OCI-LY3 (cell line): ENCODE results near the gene JUND.

ENCODE experiments used
- H2AFZ ChIP-seq: fragments of 200-600, 300-600 bp; shearing (Covaris generic); 2 replicates; pipeline ENCODE4 v1.6.0; 2014; ENCODE audit warnings: antibody characterized with exemption, low read depth, low read length
- H3K27ac ChIP-seq: fragments of 200-600, 300-600 bp; sonication (generic); 2 replicates; pipeline ENCODE4 v1.5.1; 2014; ENCODE audit warnings: mild to moderate bottlenecking, low read length, moderate library complexity, mixed read lengths
- H3K27me3 ChIP-seq: fragments of 200-600, 300-600 bp; sonication (generic); 2 replicates; pipeline ENCODE4 v1.6.1; 2014; ENCODE audit warnings: low read depth, low read length, mixed read lengths
- H3K36me3 ChIP-seq: fragments of 200-600, 300-600 bp; sonication (generic); replicated peaks from 2 replicates; pipeline ENCODE3; 2014; ENCODE audit warnings: low read depth, low read length, mixed read lengths
- H3K4me1 ChIP-seq: fragments of 300-600, 200-600 bp; sonication (generic); 2 replicates; pipeline ENCODE4 v1.6.1; 2014; ENCODE audit warnings: low read length, mixed read lengths
- H3K4me2 ChIP-seq: fragments of 200-600, 300-600 bp; sonication (generic); 2 replicates; pipeline ENCODE4 v1.6.1; 2014; ENCODE audit warnings: low read length, mixed read lengths
- H3K4me3 ChIP-seq: fragments of 300-600, 200-600 bp; sonication (generic); 2 replicates; pipeline ENCODE4 v1.5.1; 2014; ENCODE audit warnings: antibody characterized with exemption, mild to moderate bottlenecking, low read length, moderate library complexity
- H3K79me2 ChIP-seq: fragments of 300-600, 200-600 bp; shearing (Covaris generic); 2 replicates; pipeline ENCODE4 v1.6.1; 2014; ENCODE audit warnings: mild to moderate bottlenecking, low read length, mixed read lengths
- H3K9ac ChIP-seq: fragments of 300-600, 200-600 bp; shearing (Covaris generic); 2 replicates; pipeline ENCODE4 v1.6.0; 2014; ENCODE audit warnings: mild to moderate bottlenecking, low read length, moderate library complexity
- H3K9me3 ChIP-seq: fragments of 200-600, 300-600 bp; shearing (Covaris generic); 2 replicates; pipeline ENCODE4 v1.6.1; 2014; ENCODE audit warnings: low read length, mixed read lengths; ENCODE audit not compliant: insufficient read depth
- H4K20me1 ChIP-seq: fragments of 200-600, 300-600 bp; sonication (generic); 2 replicates; pipeline ENCODE4 v1.6.1; 2016; ENCODE audit warnings: low read length, mixed read lengths; ENCODE audit not compliant: insufficient read depth
- EZH2phosphoT487 ChIP-seq: fragments of 200-600 bp; shearing (Covaris generic); IDR thresholded peaks from 2 replicates; pipeline ENCODE4 v1.6.1; 2018; ENCODE audit warnings: antibody characterized with exemption, mixed run types, low read depth
- TF ChIP-seq, protein P1 (sequence below): fragments of 200-600, 300-600 bp; sonication (generic); IDR thresholded peaks from 2 replicates; pipeline ENCODE4 v1.5.1; 2014; ENCODE audit warnings: antibody characterized with exemption, low read length, low read depth

JUND gene

DNA sequence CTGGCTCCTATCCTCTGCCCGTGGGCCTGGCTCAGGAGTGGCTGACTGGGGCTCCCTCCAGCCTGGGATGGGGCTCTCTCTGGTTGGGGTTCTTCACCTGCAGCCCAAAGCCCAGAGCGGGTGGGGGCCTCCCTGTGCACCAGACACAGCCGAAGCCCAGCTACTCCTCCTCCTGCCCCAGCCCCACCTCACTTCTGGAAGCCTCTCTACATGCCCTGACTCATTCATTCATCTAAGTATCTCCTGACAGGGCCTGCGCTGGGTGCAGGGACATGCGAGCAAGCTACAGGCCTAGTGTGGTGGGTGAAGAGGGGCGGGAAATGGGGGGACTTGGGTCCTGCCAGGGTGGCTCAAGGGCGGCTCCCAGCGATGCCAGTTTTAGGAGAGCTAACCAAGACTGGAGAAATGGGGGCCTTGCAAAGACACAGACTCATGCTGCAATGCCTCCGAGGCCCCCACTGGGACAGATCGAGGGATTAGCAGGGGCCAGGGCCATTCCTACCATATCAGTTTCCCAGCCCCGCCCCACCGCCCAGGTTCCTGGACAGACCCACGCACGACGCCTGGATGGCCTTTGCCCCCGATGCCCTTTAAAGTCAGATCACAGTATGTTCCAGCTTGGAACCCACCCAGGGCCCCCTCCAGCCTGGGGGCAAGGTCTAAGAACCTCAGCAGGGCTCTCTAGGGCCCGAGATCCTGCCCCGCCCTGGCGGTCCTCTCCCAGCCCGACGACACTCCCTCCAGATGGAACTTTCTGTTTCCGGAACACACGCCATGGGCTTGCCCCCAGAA lies 28.9 kb upstream of the JUND start:
- peaks cover 33% of the 10 kb centered on the region for H3K36me3 ChIP-seq
- H3K9me3 ChIP-seq, result no peaks in the 10 kb centered on the region
- H3K4me3 ChIP-seq, result no peak overlapping the region
- peaks cover 29% of the 10 kb centered on the region for H3K4me1 ChIP-seq
- H3K4me2 ChIP-seq, result no peak overlapping the region
- H3K9ac ChIP-seq, result no peak overlapping the region
- H3K27ac ChIP-seq, result no peak overlapping the region
- H3K79me2 ChIP-seq, result no peaks in the 10 kb centered on the region
- no peak overlapping the region for H2AFZ ChIP-seq
- H4K20me1 ChIP-seq, result no peaks in the 10 kb centered on the region
- H3K27me3 ChIP-seq, result no peaks in the 10 kb centered on the region
- TF ChIP-seq, protein P1, sequence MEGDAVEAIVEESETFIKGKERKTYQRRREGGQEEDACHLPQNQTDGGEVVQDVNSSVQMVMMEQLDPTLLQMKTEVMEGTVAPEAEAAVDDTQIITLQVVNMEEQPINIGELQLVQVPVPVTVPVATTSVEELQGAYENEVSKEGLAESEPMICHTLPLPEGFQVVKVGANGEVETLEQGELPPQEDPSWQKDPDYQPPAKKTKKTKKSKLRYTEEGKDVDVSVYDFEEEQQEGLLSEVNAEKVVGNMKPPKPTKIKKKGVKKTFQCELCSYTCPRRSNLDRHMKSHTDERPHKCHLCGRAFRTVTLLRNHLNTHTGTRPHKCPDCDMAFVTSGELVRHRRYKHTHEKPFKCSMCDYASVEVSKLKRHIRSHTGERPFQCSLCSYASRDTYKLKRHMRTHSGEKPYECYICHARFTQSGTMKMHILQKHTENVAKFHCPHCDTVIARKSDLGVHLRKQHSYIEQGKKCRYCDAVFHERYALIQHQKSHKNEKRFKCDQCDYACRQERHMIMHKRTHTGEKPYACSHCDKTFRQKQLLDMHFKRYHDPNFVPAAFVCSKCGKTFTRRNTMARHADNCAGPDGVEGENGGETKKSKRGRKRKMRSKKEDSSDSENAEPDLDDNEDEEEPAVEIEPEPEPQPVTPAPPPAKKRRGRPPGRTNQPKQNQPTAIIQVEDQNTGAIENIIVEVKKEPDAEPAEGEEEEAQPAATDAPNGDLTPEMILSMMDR, result no peak
- no peak for TF ChIP-seq EZH2phosphoT487

DNA sequence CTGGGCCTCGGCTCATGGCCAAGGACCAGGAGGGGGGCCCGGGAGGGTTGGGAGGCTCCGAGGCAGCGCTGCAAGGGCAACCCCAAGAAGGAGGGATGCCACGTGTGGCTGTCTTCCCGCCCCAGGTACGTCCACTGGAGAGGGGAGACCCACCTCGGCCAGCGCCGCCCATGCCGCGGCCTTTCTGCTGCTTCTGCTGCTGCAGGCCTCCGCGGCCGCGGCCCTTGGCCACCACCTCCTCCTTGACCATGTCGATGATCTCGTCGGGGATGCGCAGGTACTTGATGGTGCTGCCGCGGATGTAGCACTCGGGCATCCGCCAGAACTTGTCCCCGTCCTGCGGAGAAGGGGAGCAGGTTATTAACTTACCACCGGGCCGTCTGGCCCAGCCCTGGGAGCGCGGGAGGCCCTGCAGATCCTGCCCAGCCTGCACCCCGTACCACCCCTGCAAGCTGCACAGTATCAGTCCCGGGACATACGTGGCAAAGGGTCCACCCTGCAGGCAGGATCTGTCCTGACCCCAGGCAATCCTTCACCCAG lies 28.2 kb upstream of the JUND start:
- peaks cover 32% of the 10 kb centered on the region for H3K36me3 ChIP-seq
- H3K9ac ChIP-seq, result no peak overlapping the region

DNA sequence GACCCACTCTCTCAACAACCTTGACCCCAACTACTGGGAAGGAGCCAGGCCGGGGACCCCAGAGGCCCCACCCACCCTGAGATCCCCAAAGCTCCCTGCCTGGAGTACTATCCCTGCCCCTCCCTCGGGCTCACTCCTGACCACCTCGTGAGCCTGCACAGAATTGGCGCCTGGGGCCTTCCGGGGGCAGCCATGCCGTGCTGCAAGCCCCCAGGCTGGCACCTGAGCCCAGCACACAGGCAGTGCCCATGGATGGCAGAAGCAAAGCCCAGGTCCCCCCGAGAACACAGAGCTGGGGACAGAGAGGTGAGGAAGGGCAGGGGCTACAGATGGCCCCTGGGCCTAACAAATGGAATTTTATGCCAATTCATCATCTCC lies 27.5 kb upstream of the JUND start:
- no peak overlapping the region for H3K4me2 ChIP-seq
- peaks cover 43% of the 10 kb centered on the region for H3K4me1 ChIP-seq
- H3K9ac ChIP-seq, result no peak overlapping the region
- no peaks in the 10 kb centered on the region for H3K27me3 ChIP-seq
- H3K79me2 ChIP-seq, result no peaks in the 10 kb centered on the region
- TF ChIP-seq, protein P1, result no peak
- TF ChIP-seq EZH2phosphoT487, result no peak
- H4K20me1 ChIP-seq, result no peaks in the 10 kb centered on the region
- H3K27ac ChIP-seq, result no peak overlapping the region
- H3K9me3 ChIP-seq, result no peaks in the 10 kb centered on the region
- peaks cover 31% of the 10 kb centered on the region for H3K36me3 ChIP-seq
- no peak overlapping the region for H2AFZ ChIP-seq
- no peak overlapping the region for H3K4me3 ChIP-seq

More for the DNA sequence above, 28.2 kb upstream of the JUND start:
- H3K4me1 ChIP-seq, result peaks cover 36% of the 10 kb centered on the region
- no peaks in the 10 kb centered on the region for H3K9me3 ChIP-seq
- no peaks in the 10 kb centered on the region for H3K27me3 ChIP-seq
- H3K4me3 ChIP-seq, result no peak overlapping the region
- H2AFZ ChIP-seq, result no peak overlapping the region
- no peak overlapping the region for H3K4me2 ChIP-seq
- no peak overlapping the region for H3K27ac ChIP-seq
- no peaks in the 10 kb centered on the region for H4K20me1 ChIP-seq
- TF ChIP-seq, protein P1, result no peak
- TF ChIP-seq EZH2phosphoT487, result no peak
- H3K79me2 ChIP-seq, result no peaks in the 10 kb centered on the region

DNA sequence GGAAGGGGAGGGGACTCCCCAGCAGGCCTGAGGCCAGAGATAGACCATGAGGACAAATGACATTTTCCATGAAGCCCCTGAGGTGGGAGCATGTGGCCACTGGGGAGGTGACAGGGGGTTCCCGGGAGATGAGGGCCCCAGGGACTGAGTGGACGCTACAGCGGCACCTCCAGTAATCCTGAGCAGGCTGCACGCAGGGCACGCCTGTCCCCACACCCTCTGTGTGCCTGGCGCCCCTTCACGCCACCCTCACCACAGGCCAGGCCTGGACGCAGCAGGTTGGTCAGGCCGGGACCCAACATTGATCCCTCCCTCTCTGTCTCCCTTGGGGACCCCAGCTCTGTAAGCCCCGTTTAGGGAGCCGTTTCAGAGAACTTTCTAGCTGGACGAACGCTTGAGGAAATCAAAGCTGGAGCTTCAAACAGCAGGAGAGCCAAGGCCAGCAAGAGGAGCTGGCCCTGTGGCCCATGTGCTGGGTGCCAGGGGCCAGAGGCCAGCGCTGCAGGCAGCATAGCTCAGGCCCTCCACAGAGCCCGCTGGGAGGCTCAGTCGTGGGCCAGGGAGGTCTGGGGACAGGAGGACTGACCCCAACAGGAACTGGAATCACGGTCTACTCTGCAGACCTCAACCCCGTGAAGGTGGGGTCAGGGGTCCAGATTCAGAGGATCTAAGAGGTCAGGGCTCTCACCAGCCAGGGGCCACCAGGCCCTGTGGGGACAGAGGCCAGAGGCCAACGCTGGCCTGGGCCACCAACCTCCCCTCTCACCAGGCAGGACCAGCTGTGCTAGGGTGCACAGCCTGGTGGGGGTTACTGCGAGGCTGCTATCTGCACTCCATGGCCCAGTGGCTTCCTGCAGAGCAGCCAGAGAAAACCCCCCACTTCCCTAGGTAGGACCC lies 26.9 kb upstream of the JUND start:
- no peak overlapping the region for H3K27ac ChIP-seq
- no peak for TF ChIP-seq EZH2phosphoT487
- TF ChIP-seq, protein P1, result no peak
- no peaks in the 10 kb centered on the region for H4K20me1 ChIP-seq
- H3K36me3 ChIP-seq, result peaks cover 29% of the 10 kb centered on the region
- H3K27me3 ChIP-seq, result no peaks in the 10 kb centered on the region
- H3K9ac ChIP-seq, result no peak overlapping the region
- no peak overlapping the region for H2AFZ ChIP-seq
- H3K4me1 ChIP-seq, result peaks cover 49% of the 10 kb centered on the region
- H3K9me3 ChIP-seq, result no peaks in the 10 kb centered on the region
- no peak overlapping the region for H3K4me2 ChIP-seq
- no peak overlapping the region for H3K4me3 ChIP-seq
- no peaks in the 10 kb centered on the region for H3K79me2 ChIP-seq
